GM18520 (cell line): Measurements from ENCODE around the gene S100B.
"Not testable (repeated sequence)": the region's sequence is repeated elsewhere in the genome, so short reads cannot be mapped to it uniquely, and the experiment has no call there.

Experiments
- ATAC-seq: cut with Tn5 transposase; IDR thresholded peaks from one replicate; pipeline ENCODE4 v1.9.1; 2021; ENCODE audit not compliant: unreplicated experiment

The S100B gene

GRCh38 chr21:46604329-46604974 lies 430 bp downstream of the S100B start:
- no peak for ATAC-seq

DNA sequence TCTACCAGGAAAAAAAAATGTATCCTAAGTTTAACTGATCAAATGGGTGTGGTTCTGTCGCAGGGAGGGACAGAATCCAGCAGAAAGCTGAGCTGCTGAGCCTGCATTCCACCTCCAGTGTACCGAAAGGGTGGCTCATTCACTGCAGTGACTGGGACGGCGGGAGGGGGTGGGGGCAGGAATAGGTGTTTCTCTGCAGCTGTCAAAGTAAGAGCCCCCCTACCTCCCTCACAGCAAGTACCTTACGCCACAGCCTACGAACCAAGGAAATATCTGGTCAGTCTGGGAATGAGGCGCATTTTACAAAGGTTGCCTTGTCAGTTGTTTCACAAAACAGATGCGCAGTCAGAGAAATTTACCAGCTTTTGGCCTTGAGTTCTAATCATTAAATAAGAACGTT lies 1.7 kb downstream of the S100B start:
- ATAC-seq, result no peak

DNA sequence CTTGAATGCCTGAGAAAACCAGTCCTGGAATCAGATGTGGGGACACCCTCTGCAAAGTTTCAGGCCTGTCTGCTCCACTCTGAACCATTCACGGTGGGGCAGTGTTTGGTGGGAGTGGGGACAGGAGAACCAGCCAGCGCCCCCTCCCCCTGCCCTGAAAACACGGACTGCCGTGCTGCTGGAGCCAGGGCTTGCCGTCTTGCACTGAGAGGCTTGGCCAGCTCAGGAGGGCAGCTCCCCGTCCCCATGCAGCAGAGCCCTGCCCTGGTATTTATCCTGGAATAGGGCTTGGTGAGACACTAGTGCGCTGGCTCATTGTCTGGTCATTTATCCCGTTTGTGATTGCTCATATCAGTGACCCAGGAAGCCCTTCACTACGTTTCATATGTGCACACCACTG lies 3.9 kb downstream of the S100B start:
- no peak for ATAC-seq

DNA sequence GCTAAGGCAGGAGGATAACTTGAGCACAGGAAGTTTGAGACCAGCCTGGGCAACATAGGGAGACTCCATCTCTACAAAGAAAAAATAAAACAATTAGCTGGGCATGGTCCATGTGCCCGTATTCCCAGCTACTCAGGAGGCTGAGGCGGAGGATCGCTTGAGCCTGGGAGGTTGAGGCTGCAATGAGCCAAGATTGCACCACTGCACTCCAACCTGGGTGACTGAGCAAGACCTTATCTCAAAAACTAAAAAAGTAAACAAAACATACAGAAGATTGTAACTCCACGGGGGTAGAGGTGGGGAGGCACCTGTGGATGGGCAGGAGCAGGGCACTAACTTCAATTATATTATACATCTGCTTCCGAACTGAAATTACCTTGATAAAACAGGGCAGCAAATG lies 4.6 kb downstream of the S100B start:
- ATAC-seq, result no peak

DNA sequence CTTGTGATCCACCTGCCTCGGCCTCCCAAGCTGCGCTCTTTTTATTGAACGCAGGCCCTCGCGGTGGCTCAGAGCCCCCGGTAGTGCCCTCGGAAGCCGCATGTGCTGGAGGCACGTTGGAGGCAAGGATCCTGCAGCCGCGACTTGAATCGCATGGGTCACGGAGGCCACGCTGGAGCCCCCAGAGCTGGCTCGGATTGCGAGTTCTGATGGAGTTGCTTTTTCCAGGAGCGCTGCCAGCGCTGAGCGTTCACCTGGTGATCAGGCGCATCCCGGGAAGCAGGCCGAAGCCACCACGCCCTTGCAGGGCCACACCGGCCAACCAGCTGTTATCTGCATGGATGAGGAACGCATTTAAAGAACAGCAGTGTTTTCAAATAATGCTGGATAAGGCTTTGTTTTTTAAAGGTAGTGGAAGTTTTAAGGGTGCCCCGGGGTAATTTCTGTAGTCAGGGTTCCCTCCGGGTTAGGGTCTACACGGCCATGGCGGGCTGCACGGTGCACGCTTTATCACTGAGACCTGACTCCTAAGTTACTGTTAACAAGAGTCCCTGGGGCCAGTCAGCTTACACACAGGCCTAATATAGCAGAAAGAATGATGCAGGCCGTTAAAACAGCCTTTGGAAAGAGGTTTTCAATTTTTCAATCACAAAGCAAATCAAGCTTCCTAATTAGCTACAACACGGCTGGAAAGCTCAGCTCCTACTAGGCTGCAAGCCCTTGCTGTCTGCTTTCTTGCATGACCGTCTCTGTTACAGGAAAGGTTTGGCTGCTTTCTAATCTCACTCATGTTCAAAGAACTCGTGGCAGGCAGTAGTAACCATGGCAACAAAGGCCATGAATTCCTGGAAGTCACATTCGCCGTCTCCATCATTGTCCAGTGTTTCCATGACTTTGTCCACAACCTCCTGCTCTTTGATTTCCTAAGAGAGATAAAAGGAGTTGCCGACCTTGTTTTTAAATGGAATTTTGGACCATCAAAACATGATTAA lies 6.0 kb downstream of the S100B start:
- no peak for ATAC-seq

DNA sequence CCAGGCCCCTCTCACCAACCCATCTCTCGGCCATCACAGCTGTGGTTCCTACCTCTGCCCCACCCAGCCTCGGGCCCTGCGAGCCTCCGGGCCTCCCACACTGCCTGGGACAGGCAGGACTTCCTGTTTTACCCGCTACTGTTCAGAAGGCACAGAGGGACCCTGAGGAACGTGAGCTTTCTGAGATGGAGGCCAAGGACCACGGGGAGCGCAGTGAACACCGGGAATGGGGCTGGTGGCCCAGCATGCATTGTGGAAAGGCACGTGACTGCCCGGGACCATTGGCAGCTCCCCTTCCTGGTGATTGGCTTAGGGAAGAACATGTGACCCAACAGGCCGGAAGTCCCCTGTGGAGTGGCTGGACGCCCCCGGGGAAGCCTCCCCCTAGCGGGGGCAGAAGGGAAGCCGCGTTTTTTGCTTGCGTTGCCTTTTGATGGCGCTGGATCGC lies 7.0 kb downstream of the S100B start:
- no peak for ATAC-seq

- ATAC-seq, result no peak
Measured at GRCh38 chr21:46597031-46597430, 7.9 kb downstream of the S100B start.

- no peak for ATAC-seq
Measured at GRCh38 chr21:46596201-46596600, 8.7 kb downstream of the S100B start.

- no peak for ATAC-seq
Measured at GRCh38 chr21:46594276-46594675, 10.6 kb downstream of the S100B start.

GRCh38 chr21:46585191-46585953 lies 19.5 kb downstream of the S100B start:
- no peak for ATAC-seq

GRCh38 chr21:46581780-46582307 lies 23.0 kb downstream of the S100B start:
- ATAC-seq, result no peak

DNA sequence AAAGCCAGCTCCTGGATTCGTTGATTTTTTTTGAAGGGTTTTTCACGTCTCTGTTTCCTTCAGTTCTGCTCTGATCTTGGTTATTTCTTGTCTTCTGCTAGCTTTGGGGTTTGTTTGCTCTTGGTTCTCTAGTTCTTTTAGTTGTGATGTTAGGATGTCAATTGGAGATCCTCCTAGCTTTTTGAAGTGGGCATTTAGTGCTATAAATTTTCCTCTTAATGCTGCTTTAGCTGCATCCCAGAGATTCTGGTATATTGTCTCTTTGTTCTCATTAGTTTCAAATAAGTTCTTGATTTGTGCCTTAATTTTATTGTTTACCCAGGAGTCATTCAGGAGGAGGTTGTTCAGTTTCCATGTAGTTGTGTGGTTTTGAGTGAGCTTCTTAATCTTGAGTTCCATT lies 25.5 kb downstream of the S100B start:
- ATAC-seq, result not testable (repeated sequence)

GRCh38 chr21:46577786-46578185 lies 27.1 kb downstream of the S100B start:
- ATAC-seq, result not testable (repeated sequence)

GRCh38 chr21:46572850-46573249 lies 32.0 kb downstream of the S100B start:
- ATAC-seq, result no peak

- ATAC-seq, result no peak
Measured at GRCh38 chr21:46570631-46571030, 34.3 kb downstream of the S100B start.

GRCh38 chr21:46570119-46570518 lies 34.8 kb downstream of the S100B start:
- ATAC-seq, result no peak

DNA sequence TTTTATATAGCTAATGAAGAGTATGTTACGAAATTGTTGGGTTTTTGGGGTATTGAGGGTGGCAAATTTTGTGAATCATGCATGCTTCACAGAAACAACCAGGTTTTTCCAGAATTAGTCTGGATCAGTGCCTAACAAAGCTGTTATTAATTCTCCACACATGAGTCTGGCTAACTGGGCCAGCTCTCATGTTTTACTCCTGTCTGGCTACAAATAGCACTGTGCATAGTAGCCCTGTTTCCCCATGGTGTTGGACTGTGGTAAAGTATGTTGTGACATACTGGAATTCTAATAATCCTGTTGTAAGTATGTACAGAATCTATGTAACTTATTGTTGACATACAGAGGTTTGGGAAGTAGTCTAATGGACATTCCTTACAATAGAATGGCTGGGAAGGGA lies 35.8 kb downstream of the S100B start:
- no peak for ATAC-seq

DNA sequence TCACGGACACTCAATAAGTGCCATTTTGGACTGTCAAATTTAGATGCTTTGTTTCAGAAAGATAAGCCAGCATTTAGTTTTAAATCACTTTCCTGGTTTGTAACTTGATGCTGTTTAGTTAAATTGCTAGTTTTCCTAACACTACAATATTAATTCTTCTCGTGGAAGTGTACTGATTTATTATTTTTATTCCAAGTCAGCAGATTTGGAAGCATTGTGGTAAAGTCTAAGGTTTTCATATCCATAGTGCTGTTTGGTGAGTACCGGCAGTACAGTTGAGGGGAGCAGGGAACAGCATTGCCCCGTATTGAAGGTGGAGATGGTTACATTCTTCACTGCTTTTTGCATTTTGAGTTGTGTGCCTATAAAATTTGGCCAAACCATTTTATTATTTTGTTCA lies 36.3 kb downstream of the S100B start:
- ATAC-seq, result no peak

DNA sequence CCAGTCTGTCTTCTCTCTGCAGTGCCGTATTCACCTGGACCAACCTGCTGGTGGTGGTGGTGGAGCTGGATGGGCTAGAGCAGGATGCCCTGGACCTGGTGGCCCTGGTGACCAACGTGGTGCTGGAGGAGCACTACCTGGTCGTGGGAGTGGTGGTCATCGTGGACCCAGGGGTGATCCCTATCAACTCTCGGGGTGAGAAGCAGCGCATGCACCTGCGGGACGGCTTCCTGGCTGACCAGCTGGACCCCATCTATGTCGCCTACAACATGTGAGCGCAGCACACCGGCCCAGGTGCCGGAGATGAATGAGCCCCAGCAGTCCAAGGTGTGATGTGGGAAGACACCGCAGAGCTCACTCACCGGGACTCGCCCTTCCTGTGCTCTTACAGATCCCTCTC lies 37.5 kb downstream of the S100B start:
- no peak for ATAC-seq

GRCh38 chr21:46564391-46564790 lies 40.5 kb downstream of the S100B start:
- ATAC-seq, result no peak

GRCh38 chr21:46562964-46563607 lies 41.8 kb downstream of the S100B start:
- ATAC-seq, result no peak
